SK-N-MC (cell line): ENCODE data around the gene RGR.

Experiments
- EZH2 ChIP-seq: fragments of 200-600 bp; sonication (generic); IDR thresholded peaks from one replicate; pipeline ENCODE4 v1.6.1; 2017; ENCODE audit warnings: antibody characterized with exemption
- POLR2AphosphoS5 ChIP-seq: IDR thresholded peaks from 2 replicates; pipeline ENCODE4 v1.6.1; 2012; ENCODE audit warnings: mild to moderate bottlenecking, low read depth, low read length, borderline replicate concordance

DNA sequence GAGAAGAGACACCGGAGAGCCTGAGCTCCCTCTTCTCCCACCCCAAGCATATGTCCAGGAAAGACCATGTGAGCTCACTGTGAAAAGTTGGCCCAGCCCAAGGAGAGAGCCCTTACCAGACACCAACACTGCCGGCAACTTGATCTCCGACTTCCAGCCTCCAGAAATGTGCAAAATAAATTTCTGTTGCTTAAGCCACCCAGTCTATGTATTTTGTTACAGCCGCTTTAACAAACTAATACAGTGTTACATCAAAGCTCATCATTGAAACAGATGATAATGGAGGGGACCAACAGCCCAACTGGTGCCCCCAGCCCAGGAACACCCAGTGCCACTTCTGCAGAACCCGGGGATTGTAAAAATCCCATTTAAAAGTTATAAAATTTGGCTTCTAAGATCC, 18.9 kb downstream of the RGR start:
- TF ChIP-seq POLR2AphosphoS5 (no peak), EZH2 (no peak)
